ENCODE data around the gene TGFB2. TPM values are rescaled to one million over a fixed set of nuclear protein-coding genes. Genes with fewer than 3 reads are reported as not detected.

Gene TGFB2
- total RNA-seq, 2 experiments from 2014 or later = 0.11 TPM

GRCh38 chr1:218472885-218473284 is 127.7 kb downstream of the TGFB2 start:
- no peak for ATAC-seq (ENCODE audit: poor library complexity)
- peaks cover 14% of the 10 kb centered on the region for H3K4me1 Mint-ChIP-seq (ENCODE audit: low read depth)
- no peaks in the 10 kb centered on the region for H3K9me3 ChIP-seq (ENCODE audit: control insufficient read depth in 1 of 2, insufficient read depth in 1 of 2, low read length in 2 of 2)
- H3K27ac ChIP-seq (ENCODE audit: low read depth in 1 of 2, low read length in 2 of 2) = no peak overlapping the region
- no peak overlapping the region for H3K27ac Mint-ChIP-seq
- intact Hi-C loops (cut with DNase I, micrococcal nuclease) = no loop called here
- H3K4me3 Mint-ChIP-seq = no peak overlapping the region
- no peak for TF ChIP-seq CTCF (IDR thresholded peaks at IDR 0.05)
- no peaks in the 10 kb centered on the region for H3K4me1 ChIP-seq (ENCODE audit: insufficient read depth, low read length)
- no peak for DNase-seq
- no peaks in the 10 kb centered on the region for H3K36me3 Mint-ChIP-seq (ENCODE audit: low read depth)
- H3K27me3 Mint-ChIP-seq = no peaks in the 10 kb centered on the region
- CTCF ChIA-PET = no interaction called here
- H3K36me3 ChIP-seq (ENCODE audit: insufficient read depth, low read length) = no peaks in the 10 kb centered on the region
- H3K9me3 Mint-ChIP-seq = no peaks in the 10 kb centered on the region
- no peak overlapping the region for H3K4me3 ChIP-seq (ENCODE audit: low read length)
- POLR2A ChIA-PET = no interaction called here
- H3K27me3 ChIP-seq (ENCODE audit: control insufficient read depth in 1 of 2, insufficient read depth in 2 of 2, low read length in 2 of 2) = no peaks in the 10 kb centered on the region

GRCh38 chr1:218473522-218473921 is 128.4 kb downstream of the TGFB2 start:
- H3K27ac Mint-ChIP-seq = no peak overlapping the region
- H3K27me3 Mint-ChIP-seq = no peaks in the 10 kb centered on the region
- DNase-seq (peak in 2 of 14 experiments; percentile 5 to 22), ATAC-seq (ENCODE audit: poor library complexity) (no peak)
- H3K9me3 Mint-ChIP-seq = no peaks in the 10 kb centered on the region
- TF ChIP-seq CTCF (IDR thresholded peaks at IDR 0.05) = no peak
- H3K4me3 Mint-ChIP-seq = no peak overlapping the region
- peaks cover 14% of the 10 kb centered on the region for H3K4me1 Mint-ChIP-seq (ENCODE audit: low read depth)
- H3K27me3 ChIP-seq (ENCODE audit: control insufficient read depth in 1 of 2, insufficient read depth in 2 of 2, low read length in 2 of 2) = no peaks in the 10 kb centered on the region
- intact Hi-C loops (cut with DNase I, micrococcal nuclease) = no loop called here
- ChIA-PET POLR2A (no interaction called here), CTCF (no interaction called here)
- H3K27ac ChIP-seq (ENCODE audit: low read depth in 1 of 2, low read length in 2 of 2) = no peak overlapping the region
- no peaks in the 10 kb centered on the region for H3K9me3 ChIP-seq (ENCODE audit: control insufficient read depth in 1 of 2, insufficient read depth in 1 of 2, low read length in 2 of 2)
- no peaks in the 10 kb centered on the region for H3K36me3 ChIP-seq (ENCODE audit: insufficient read depth, low read length)
- H3K4me3 ChIP-seq (ENCODE audit: low read length) = no peak overlapping the region
- H3K4me1 ChIP-seq (ENCODE audit: insufficient read depth, low read length) = no peaks in the 10 kb centered on the region
- H3K36me3 Mint-ChIP-seq (ENCODE audit: low read depth) = no peaks in the 10 kb centered on the region

- intact Hi-C loops (cut with DNase I, micrococcal nuclease) = no loop called here
- H3K36me3 ChIP-seq (ENCODE audit: insufficient read depth, low read length) = no peaks in the 10 kb centered on the region
These were observed 129.0 kb downstream of the TGFB2 start for GRCh38 chr1:218474128-218474527.

More at GRCh38 chr1:218474128-218474527, 129.0 kb downstream of the TGFB2 start:
- no peak overlapping the region for H3K4me3 ChIP-seq (ENCODE audit: low read length)
- ATAC-seq (ENCODE audit: poor library complexity) (no peak), DNase-seq (no peak)
- CTCF ChIA-PET = no interaction called here
- no peak for TF ChIP-seq CTCF (IDR thresholded peaks at IDR 0.05)
- peak overlapping the region; percentile 21 for H3K4me3 Mint-ChIP-seq
- no peaks in the 10 kb centered on the region for H3K9me3 ChIP-seq (ENCODE audit: control insufficient read depth in 1 of 2, insufficient read depth in 1 of 2, low read length in 2 of 2)
- peaks cover 14% of the 10 kb centered on the region for H3K4me1 Mint-ChIP-seq (ENCODE audit: low read depth)
- H3K9me3 Mint-ChIP-seq = no peaks in the 10 kb centered on the region
- no peaks in the 10 kb centered on the region for H3K4me1 ChIP-seq (ENCODE audit: insufficient read depth, low read length)
- H3K27me3 Mint-ChIP-seq = no peaks in the 10 kb centered on the region
- POLR2A ChIA-PET = no interaction called here
- no peaks in the 10 kb centered on the region for H3K27me3 ChIP-seq (ENCODE audit: control insufficient read depth in 1 of 2, insufficient read depth in 2 of 2, low read length in 2 of 2)
- no peak overlapping the region for H3K27ac Mint-ChIP-seq
- H3K36me3 Mint-ChIP-seq (ENCODE audit: low read depth) = no peaks in the 10 kb centered on the region
- no peak overlapping the region for H3K27ac ChIP-seq (ENCODE audit: low read depth in 1 of 2, low read length in 2 of 2)

All from CD4-positive, alpha-beta T cell (primary cell).